ENCODE data around the gene CD38.

Gene CD38

DNA sequence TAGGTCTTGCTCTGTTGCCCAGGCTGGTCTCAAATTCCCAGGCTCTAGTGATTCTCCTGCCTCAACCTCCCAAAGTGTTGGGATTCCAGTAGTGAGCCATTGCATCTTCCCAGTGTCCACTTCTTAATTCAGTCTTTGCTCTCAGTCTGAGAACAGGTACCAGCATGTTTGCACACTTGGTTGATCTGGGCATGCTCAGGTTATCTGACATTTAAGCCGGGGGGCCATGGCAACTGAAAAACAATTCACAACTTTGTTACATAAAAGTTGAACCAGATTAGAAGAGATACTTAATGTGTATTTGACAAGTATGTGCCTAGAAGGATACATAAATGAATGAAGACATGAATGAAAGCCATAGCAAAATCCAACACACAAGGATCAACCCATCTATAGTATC, 121.4 kb downstream of the CD38 start:
- DNase-seq (ENCODE audit: low read depth) = no peak

DNA sequence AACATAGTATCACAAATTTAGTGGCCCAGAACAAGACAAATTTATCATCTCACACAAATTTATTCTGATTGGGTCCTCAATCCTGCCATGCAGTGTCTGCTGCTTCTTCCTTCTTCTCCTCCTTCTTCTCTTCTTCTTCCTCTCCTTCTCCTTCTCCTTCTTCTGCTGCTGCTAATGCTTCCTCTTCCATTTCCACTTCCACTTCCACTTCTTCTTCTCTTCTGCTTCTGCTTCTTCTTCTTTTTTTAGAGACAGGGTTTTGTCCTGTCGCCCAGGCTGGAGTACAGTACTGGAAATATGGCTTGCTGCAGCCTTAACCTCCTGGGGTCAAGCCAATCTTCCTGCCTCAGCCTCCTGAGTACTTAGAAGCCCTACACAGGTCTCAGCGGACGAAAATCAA, 122.9 kb downstream of the CD38 start:
- no peak for DNase-seq (ENCODE audit: low read depth)

DNA sequence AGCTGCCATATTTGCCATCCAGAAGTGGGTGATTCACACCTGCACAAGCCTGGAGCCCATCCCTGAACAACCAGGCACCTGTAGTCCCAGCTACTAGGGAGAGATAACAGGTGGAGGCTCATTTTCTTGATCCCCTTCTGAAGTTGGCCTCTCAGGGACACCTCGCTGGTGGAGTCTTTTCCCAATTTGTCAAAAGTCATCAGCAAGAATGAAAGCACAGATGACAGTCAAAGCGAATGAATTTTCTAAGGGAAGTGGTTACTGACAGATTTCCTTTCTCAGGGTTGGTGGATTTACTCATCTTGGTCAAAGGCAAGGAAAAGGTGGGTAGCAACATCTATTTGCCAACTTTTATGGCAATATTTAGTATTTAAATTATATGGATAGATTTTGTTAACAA, 123.9 kb downstream of the CD38 start:
- no peak for DNase-seq (ENCODE audit: low read depth)

DNA sequence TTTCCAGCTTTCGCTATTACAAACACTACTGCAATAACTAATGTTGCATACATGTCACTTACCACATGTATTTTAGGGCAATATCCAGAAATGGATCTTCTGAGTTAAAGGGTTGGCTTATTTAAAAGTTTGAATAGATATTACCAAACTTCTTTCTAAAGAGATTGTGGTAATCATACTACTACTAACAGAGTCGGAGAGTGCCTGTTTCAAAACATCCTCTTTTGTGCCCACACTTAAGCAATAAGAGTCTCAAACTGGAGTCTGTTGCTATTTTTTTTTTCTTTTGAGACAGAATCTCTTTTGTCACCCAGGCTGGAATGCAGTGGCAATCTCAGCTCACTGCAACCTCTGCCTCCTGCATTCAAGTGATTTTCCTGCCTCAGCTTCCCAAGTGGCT, 124.6 kb downstream of the CD38 start:
- no peak for DNase-seq (ENCODE audit: low read depth)
